Kidney epithelial cell (primary cell): ENCODE data around the gene CD58. TPM values are rescaled to one million over a fixed set of nuclear protein-coding genes. Genes with fewer than 3 reads are reported as not detected.

Source experiments
- DNase-seq: peaks from one replicate; pipeline ENCODE4 v3.0.0-alpha.2; 2010; ENCODE audit warnings: low read depth
- H3K27me3 ChIP-seq: 2 replicates; pipeline ENCODE4 v1.6.0; 2011; ENCODE audit warnings: low read length; ENCODE audit not compliant: control insufficient read depth, insufficient read depth
- H3K36me3 ChIP-seq: 2 replicates; pipeline ENCODE4 v1.5.1; 2011; ENCODE audit warnings: low read length; ENCODE audit not compliant: control insufficient read depth, insufficient read depth
- H3K4me3 ChIP-seq: 2 replicates; pipeline ENCODE4 v1.5.1; 2011; ENCODE audit warnings: low read depth, mild to moderate bottlenecking, control low read depth, low read length
- CTCF ChIP-seq: IDR thresholded peaks from 2 replicates; pipeline ENCODE4 v1.5.1; 2011; ENCODE audit warnings: mild to moderate bottlenecking, moderate library complexity, low read length, control low read depth, inconsistent platforms; ENCODE audit not compliant: insufficient read depth, poor library complexity, severe bottlenecking
- total RNA-seq: library from RNA; depleted of rRNA; stranded (reverse); fragments of >200 nt; gene quantifications from 2 replicates; pipeline ENCODE4 v1.2.3, GENCODE V29; 2015

CD58 gene
- total RNA-seq, 1 donor from 2014 or later, result 25.4 TPM

DNA sequence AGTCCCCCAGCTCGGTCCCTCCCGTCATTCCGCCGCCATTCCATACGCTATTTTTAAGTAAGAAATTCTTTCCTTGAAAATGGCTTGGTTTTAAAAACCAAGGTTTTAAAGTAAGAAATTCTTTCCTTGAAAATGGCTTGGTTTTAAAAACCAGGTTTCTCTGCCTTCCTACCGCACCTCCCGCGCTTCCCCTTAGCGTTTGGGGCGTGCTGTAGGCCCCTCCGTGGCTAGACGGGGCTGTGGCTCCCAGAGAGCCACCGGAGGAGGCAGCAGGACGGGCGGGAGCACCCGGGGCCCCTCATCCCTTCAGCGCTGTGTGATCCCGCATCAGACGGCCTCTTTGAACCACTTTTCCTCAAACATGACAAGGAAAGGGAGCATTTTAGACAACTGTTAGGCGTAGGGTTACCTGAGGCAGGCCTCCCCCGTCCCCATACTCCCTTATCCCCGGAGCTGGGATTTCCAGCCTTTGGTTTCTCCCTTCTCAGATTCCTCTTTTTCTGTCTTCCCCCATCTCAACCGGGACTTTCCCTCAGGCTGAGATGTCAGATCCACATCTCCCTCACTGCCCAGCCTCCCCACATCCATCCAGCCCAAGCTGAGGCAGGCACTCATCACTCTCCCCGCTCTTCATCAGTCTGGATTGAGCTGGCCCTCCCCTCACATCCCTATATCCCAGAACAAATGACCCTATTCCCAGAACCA, 541 bp upstream of the CD58 start:
- Histone ChIP-seq H3K27me3 (no peaks in the 10 kb centered on the region), H3K4me3 (peak overlapping the region; percentile 81), H3K36me3 (no peaks in the 10 kb centered on the region)
- no peak for TF ChIP-seq CTCF
- DNase-seq, result no peak

- Histone ChIP-seq H3K27me3 (no peaks in the 10 kb centered on the region), H3K4me3 (peak overlapping the region; percentile 81), H3K36me3 (no peaks in the 10 kb centered on the region)
- DNase-seq, result no peak
- no peak for TF ChIP-seq CTCF
Measured at GRCh38 chr1:116569776-116570357, 959 bp downstream of the CD58 start.

DNA sequence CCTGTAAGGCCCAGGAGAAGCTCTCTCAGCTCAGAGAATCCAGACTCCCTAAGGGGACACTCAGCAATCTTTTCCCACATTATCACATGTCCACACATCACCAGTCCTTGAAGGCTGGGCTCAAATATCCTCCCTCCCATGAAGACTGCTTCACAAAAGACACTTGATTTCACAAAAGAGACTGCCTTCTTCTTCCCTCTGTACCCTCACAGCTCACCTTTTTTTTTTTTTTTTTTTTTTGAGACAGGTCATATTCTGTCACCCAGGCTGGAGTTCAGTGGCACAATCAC, 1.5 kb downstream of the CD58 start:
- no peak for DNase-seq
- Histone ChIP-seq H3K4me3 (no peak overlapping the region), H3K27me3 (no peaks in the 10 kb centered on the region), H3K36me3 (no peaks in the 10 kb centered on the region)
- no peak for TF ChIP-seq CTCF

DNA sequence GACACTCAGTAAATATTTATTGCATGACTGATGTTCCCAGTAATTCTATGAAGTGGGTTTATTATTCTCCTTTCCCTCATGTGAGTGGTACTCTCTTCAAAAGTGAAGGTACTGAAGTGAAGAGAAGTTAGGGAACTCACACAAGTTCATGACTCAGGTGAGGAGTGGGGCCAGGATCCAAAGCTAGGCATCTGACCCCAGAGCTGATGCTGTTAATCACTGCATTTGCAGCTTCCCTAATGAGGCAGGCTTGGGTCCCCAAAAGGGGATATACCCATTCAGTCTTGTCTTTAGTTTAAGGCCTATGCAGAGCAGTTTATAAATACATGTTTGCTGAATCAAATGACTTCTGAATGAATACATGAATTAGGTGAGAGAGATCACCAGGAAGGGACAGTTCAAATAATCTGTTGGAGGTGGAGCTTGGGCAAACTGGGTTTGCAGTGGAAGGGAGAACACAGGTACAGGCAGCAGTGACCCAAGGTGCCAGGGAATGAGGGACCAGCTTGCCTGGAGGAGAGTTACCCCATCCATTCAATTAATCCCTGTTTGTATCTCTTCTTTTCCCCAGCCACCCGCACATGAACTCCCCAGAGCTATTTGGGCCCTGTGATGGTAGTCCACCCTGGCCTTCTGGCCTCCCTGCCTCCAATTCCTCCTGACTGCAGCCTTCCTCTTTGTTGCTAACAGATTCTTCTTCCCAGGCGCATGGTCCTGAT, 2.0 kb downstream of the CD58 start:
- no peaks in the 10 kb centered on the region for H3K36me3 ChIP-seq
- no peaks in the 10 kb centered on the region for H3K27me3 ChIP-seq
- DNase-seq, result no peak
- no peak for TF ChIP-seq CTCF
- no peak overlapping the region for H3K4me3 ChIP-seq

GRCh38 chr1:116567790-116568661, 2.8 kb downstream of the CD58 start:
- TF ChIP-seq CTCF, result no peak
- DNase-seq, result no peak
- Histone ChIP-seq H3K4me3 (no peak overlapping the region), H3K36me3 (no peaks in the 10 kb centered on the region), H3K27me3 (no peaks in the 10 kb centered on the region)
